Measurements from ENCODE around the gene LGR5. TPM values are rescaled to one million over a fixed set of nuclear protein-coding genes. Genes with fewer than 3 reads are reported as not detected.

Gene LGR5
- total RNA-seq, 6 experiments from 2014 or later: not detected

DNA sequence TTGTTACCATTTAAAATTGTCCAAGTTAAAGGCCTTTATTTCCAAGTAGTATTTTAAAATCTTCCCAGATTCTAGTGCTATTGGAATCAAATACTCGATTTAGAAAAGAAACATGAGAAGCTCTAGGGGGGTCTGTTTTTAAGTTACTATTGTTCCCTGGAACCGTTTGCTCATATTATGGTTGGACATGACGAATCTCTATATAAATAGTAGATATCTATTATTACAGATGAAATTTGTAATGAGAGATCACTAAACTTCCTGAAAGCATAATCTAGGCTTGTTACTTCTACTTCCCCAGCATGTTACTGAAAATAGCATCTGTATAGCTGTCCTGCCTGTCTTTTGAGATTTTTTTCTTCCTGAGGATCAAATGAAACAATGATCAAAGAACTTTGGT lies 70.1 kb downstream of the LGR5 start:
- Mint-ChIP-seq H3K36me3 (ENCODE audit: low read depth) (no peaks in the 10 kb centered on the region), H3K4me3 (no peak overlapping the region), H3K4me1 (ENCODE audit: low read depth) (no peaks in the 10 kb centered on the region), H3K27ac (no peak overlapping the region), H3K9me3 (no peaks in the 10 kb centered on the region), H3K27me3 (ENCODE audit: insufficient read depth) (peaks cover 9% of the 10 kb centered on the region)
- TF ChIP-seq, protein P1, sequence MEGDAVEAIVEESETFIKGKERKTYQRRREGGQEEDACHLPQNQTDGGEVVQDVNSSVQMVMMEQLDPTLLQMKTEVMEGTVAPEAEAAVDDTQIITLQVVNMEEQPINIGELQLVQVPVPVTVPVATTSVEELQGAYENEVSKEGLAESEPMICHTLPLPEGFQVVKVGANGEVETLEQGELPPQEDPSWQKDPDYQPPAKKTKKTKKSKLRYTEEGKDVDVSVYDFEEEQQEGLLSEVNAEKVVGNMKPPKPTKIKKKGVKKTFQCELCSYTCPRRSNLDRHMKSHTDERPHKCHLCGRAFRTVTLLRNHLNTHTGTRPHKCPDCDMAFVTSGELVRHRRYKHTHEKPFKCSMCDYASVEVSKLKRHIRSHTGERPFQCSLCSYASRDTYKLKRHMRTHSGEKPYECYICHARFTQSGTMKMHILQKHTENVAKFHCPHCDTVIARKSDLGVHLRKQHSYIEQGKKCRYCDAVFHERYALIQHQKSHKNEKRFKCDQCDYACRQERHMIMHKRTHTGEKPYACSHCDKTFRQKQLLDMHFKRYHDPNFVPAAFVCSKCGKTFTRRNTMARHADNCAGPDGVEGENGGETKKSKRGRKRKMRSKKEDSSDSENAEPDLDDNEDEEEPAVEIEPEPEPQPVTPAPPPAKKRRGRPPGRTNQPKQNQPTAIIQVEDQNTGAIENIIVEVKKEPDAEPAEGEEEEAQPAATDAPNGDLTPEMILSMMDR (IDR thresholded peaks at IDR 0.05): no peak
- DNase-seq: no peak

DNA sequence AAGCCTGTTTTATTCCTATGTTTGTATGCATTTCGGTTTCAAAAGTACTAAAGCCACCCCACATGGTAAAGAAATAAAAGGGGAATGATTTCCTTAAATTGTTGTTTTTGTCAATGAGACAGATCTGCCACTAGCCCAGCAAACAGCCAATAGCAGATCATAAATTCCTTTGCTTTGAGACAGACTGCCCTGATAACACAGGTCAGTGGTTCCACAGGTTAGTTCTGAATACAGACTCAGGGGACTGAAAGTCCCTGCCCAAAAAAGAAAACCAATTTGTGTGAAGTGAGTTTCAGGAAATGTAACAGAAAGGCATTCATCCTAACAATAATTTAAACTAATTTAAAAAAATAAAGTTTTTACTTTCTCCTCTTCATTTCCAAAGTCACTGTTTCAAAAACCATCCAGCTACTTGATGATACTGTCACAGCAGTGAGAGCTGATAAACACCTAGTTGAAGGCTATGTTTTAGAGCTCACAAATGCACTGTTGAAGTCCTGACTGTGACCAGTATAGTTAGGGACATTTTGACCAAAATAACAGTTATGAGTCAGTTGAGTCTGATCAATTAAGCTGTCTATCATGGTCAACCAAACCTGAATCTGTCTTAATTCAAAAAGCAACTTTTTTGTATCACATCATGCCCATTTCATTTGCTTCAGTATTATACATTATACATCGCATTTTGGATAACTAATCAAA lies 77.7 kb downstream of the LGR5 start:
- no peak for DNase-seq
- no peak overlapping the region for H3K4me3 Mint-ChIP-seq
- H3K27ac Mint-ChIP-seq: no peak overlapping the region
- no peaks in the 10 kb centered on the region for H3K36me3 Mint-ChIP-seq (ENCODE audit: low read depth)
- H3K9me3 Mint-ChIP-seq: no peaks in the 10 kb centered on the region
- TF ChIP-seq, protein P1 (IDR thresholded peaks at IDR 0.05): no peak
- H3K27me3 Mint-ChIP-seq (ENCODE audit: insufficient read depth): peaks cover 8% of the 10 kb centered on the region
- H3K4me1 Mint-ChIP-seq (ENCODE audit: low read depth): no peaks in the 10 kb centered on the region

DNA sequence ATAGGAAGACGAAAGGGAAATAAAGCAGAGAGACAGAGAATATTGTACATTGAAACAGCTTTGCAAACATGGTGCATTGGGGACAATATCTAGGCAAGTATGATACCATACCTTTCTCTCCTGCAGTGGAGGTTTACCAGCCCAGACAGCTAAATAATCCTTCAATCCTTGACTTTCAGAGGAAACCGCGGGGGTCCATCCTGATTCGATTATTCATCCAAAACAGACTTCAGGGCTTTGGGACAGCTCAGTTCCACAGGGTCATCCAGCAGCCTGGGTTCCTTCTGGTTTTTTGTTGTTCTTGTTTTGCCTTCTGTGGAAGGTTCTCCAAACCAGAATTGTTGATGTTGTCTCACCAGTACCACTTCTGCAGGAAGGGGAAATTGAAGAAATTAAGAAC lies 81.5 kb downstream of the LGR5 start:
- TF ChIP-seq, protein P1 (IDR thresholded peaks at IDR 0.05): no peak
- H3K27ac Mint-ChIP-seq: no peak overlapping the region
- H3K4me1 Mint-ChIP-seq (ENCODE audit: low read depth): no peaks in the 10 kb centered on the region
- H3K4me3 Mint-ChIP-seq: no peak overlapping the region
- no peak for DNase-seq
- H3K36me3 Mint-ChIP-seq (ENCODE audit: low read depth): no peaks in the 10 kb centered on the region
- no peaks in the 10 kb centered on the region for H3K9me3 Mint-ChIP-seq
- H3K27me3 Mint-ChIP-seq (ENCODE audit: insufficient read depth): peaks cover 3% of the 10 kb centered on the region; the same call in 1 of the 2 replicates

DNA sequence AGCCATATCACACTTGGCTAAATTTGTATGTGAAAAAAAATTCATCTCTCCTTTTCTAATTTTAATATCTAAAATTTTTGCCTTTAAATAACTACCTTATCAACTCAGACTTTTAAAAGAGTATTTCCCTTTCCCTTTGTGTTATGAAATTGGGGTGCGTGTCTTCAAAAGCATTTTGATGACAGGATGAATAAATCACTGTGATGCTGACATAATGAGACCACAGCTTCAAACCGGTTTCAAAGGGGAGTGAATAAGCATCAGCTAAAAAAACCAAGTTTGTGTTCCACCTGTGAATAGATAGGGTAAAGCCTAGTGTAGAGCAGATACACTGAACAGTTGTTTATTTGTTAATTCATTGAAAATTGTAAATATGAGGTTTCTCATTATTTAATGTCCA lies 85.0 kb downstream of the LGR5 start:
- Mint-ChIP-seq H3K27me3 (ENCODE audit: insufficient read depth) (no peaks in the 10 kb centered on the region; the same call in none of the 2 replicates), H3K27ac (no peak overlapping the region)

DNA sequence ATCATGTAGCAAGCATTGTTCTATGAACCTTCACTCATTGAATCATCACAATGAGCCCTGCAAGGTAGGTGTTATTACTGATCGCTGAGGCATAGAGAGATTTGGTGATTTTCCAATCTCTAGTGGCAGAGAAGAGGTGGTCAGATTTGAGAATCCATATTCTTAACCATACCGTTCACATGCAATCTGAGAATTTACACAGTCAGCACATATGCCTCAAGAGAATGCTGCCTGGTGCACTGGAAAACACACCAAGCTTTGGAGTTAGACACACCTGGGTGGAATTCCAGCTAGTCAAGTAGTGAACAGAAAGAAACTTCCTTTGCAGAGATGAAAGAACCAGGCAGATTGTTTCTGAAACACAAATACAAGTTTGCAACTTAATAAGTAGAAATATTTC lies 94.1 kb downstream of the LGR5 start:
- DNase-seq: no peak
- Mint-ChIP-seq H3K27ac (no peak overlapping the region), H3K4me3 (no peak overlapping the region), H3K4me1 (ENCODE audit: low read depth) (no peaks in the 10 kb centered on the region), H3K36me3 (ENCODE audit: low read depth) (no peaks in the 10 kb centered on the region), H3K27me3 (ENCODE audit: insufficient read depth) (peaks cover 7% of the 10 kb centered on the region), H3K9me3 (no peaks in the 10 kb centered on the region)
- TF ChIP-seq, protein P1 (IDR thresholded peaks at IDR 0.05): no peak

More for the DNA sequence above, 85.0 kb downstream of the LGR5 start:
- no peak for DNase-seq
- Mint-ChIP-seq H3K36me3 (ENCODE audit: low read depth) (no peaks in the 10 kb centered on the region), H3K9me3 (no peaks in the 10 kb centered on the region), H3K4me1 (ENCODE audit: low read depth) (no peaks in the 10 kb centered on the region), H3K4me3 (no peak overlapping the region)
- TF ChIP-seq, protein P1 (IDR thresholded peaks at IDR 0.05): no peak
